H1 (cell line): ENCODE data around the gene BATF3. TPM values are rescaled to one million over a fixed set of nuclear protein-coding genes. Genes with fewer than 3 reads are reported as not detected.

Source experiments
- CTCF ChIA-PET: fragments of 300-600 bp; sonication (Branson Sonifier 250); formaldehyde crosslinking; loops from one replicate; lab custom pipeline; 2021; ENCODE audit not compliant: partially characterized antibody; lab: Charles Lee
- POLR2A ChIA-PET: fragments of 300-600 bp; sonication (Branson Sonifier 250); formaldehyde crosslinking; loops from one replicate; lab custom pipeline; 2021; ENCODE audit warnings: inconsistent platforms; ENCODE audit not compliant: partially characterized antibody; lab: Charles Lee
- DNase-seq, 2 experiments: peaks; one replicate each; pipeline versions ENCODE4 v3.0.0 to v3.0.0-alpha.2; 2010 to 2022; ENCODE audit warnings: low spot score in 2 of 2, low read depth in 1 of 2, mixed read lengths in 1 of 2
- FAIRE-seq: peaks from 2 replicates; lab custom pipeline; 2011; peaks lifted over from hg19 to GRCh38; lab: Jason Lieb, UNC
- H2AFZ ChIP-seq: 2 replicates; pipeline ENCODE4 v1.8.1; 2012; ENCODE audit warnings: low read length, inconsistent platforms
- H2AK5ac ChIP-seq: 2 replicates; pipeline ENCODE4 v1.6.1; 2013; ENCODE audit warnings: low read depth, low read length
- H2BK120ac ChIP-seq: replicated peaks from 2 replicates; pipeline ENCODE3; 2013; ENCODE audit warnings: low read depth, low read length, inconsistent platforms
- H2BK12ac ChIP-seq: 2 replicates; pipeline ENCODE4 v1.6.1; 2013; ENCODE audit warnings: low read depth, low read length
- H2BK15ac ChIP-seq: 2 replicates; pipeline ENCODE4 v1.6.1; 2013; ENCODE audit warnings: low read length
- H2BK20ac ChIP-seq: 2 replicates; pipeline ENCODE4 v1.6.1; 2013; ENCODE audit warnings: low read length
- H2BK5ac ChIP-seq: 2 replicates; pipeline ENCODE4 v1.6.1; 2013; ENCODE audit warnings: low read depth, low read length
- H3K14ac ChIP-seq: 2 replicates; pipeline ENCODE4 v1.6.1; 2013; ENCODE audit warnings: inconsistent platforms; ENCODE audit not compliant: insufficient read length
- H3K18ac ChIP-seq: 2 replicates; pipeline ENCODE4 v1.6.1; 2013; ENCODE audit warnings: low read length; ENCODE audit errors: extremely low read depth
- H3K23ac ChIP-seq: 2 replicates; pipeline ENCODE4 v1.6.1; 2013; ENCODE audit warnings: inconsistent platforms; ENCODE audit not compliant: insufficient read length
- H3K23me2 ChIP-seq: 2 replicates; pipeline ENCODE4 v1.6.1; 2013; ENCODE audit warnings: low read depth, low read length
- H3K27ac ChIP-seq: 2 replicates; pipeline ENCODE4 v1.6.1; 2011; ENCODE audit warnings: low read depth, low read length, inconsistent platforms
- H3K27me3 ChIP-seq, 4 experiments: replicated peaks in 1 of 4; 1 replicate in 1 of 4; 2 replicates in 3 of 4; pipeline versions ENCODE4 v1.6.1 to v1.8.1; 2011 to 2013; ENCODE audit warnings: low read length in 3 of 4, mild to moderate bottlenecking in 3 of 4, inconsistent platforms in 2 of 4, mixed read lengths in 2 of 4, moderate library complexity in 1 of 4; ENCODE audit not compliant: control insufficient read depth in 3 of 4, insufficient read depth in 3 of 4; ENCODE audit errors: extremely low read depth in 1 of 4
- H3K36me3 ChIP-seq, 4 experiments: 2 replicates each; pipeline versions ENCODE4 v1.6.1 to v1.8.1; 2011 to 2013; ENCODE audit warnings: mild to moderate bottlenecking in 4 of 4, low read length in 3 of 4, moderate library complexity in 2 of 4, control low read depth in 1 of 4, inconsistent platforms in 1 of 4; ENCODE audit not compliant: insufficient read depth in 4 of 4, control insufficient read depth in 2 of 4
- H3K4ac ChIP-seq: replicated peaks from 2 replicates; pipeline ENCODE3; 2013; ENCODE audit warnings: low read length, low read depth, mixed read lengths, inconsistent platforms; ENCODE audit not compliant: insufficient read length
- H3K4me1 ChIP-seq, 4 experiments: replicated peaks in 1 of 4; 1 replicate in 1 of 4; 2 replicates in 3 of 4; pipeline versions ENCODE4 v1.6.1 to v1.8.1; 2011 to 2013; ENCODE audit warnings: low read length in 3 of 4, inconsistent platforms in 2 of 4, mixed read lengths in 1 of 4; ENCODE audit not compliant: insufficient read depth in 4 of 4, control insufficient read depth in 3 of 4
- H3K4me2 ChIP-seq, 2 experiments: 2 replicates each; pipeline versions ENCODE4 v1.6.1 to v1.8.1; 2011 to 2013; ENCODE audit warnings: low read depth in 2 of 2, low read length in 2 of 2, control low read depth in 1 of 2, inconsistent platforms in 1 of 2, mild to moderate bottlenecking in 1 of 2; ENCODE audit not compliant: insufficient read depth in 1 of 2
- H3K4me3 ChIP-seq, 4 experiments: fragments of 200-600, 300-600 bp in 1 of 4; sonication (generic), shearing (Covaris generic), sonication (Bioruptor Twin) in 1 of 4; 2 replicates each; pipeline versions ENCODE4 v1.5.1 to v1.8.1; 2011 to 2016; ENCODE audit warnings: low read length in 4 of 4, low read depth in 3 of 4, control low read depth in 2 of 4, inconsistent platforms in 2 of 4, mild to moderate bottlenecking in 2 of 4, mixed read lengths in 1 of 4, moderate library complexity in 1 of 4; ENCODE audit not compliant: insufficient read depth in 2 of 4; ENCODE audit errors: extremely low read depth in 1 of 4
- H3K56ac ChIP-seq: replicated peaks from 2 replicates; pipeline ENCODE3; 2013; ENCODE audit warnings: low read depth, mild to moderate bottlenecking, mixed read lengths, low read length, inconsistent platforms; ENCODE audit not compliant: insufficient read length
- H3K79me1 ChIP-seq: 2 replicates; pipeline ENCODE4 v1.6.1; 2013; ENCODE audit warnings: low read depth, low read length, control low read depth
- H3K79me2 ChIP-seq, 2 experiments: 2 replicates each; pipeline versions ENCODE4 v1.6.1 to v1.8.1; 2012 to 2013; ENCODE audit warnings: low read length in 2 of 2, mild to moderate bottlenecking in 2 of 2, inconsistent platforms in 1 of 2; ENCODE audit not compliant: insufficient read depth in 2 of 2, control insufficient read depth in 1 of 2
- H3K9ac ChIP-seq, 4 experiments: replicated peaks in 1 of 4; 1 replicate in 1 of 4; 2 replicates in 3 of 4; pipeline versions ENCODE4 v1.6.1 to v1.8.1; 2011 to 2013; ENCODE audit warnings: low read depth in 3 of 4, low read length in 3 of 4, control low read depth in 2 of 4, mild to moderate bottlenecking in 2 of 4, moderate library complexity in 2 of 4, inconsistent platforms in 1 of 4; ENCODE audit errors: extremely low read depth in 1 of 4
- H3K9me3 ChIP-seq, 2 experiments: 2 replicates each; pipeline versions ENCODE4 v1.6.1 to v1.8.1; 2012 to 2013; ENCODE audit warnings: mild to moderate bottlenecking in 2 of 2, moderate library complexity in 2 of 2, control low read depth in 1 of 2, inconsistent platforms in 1 of 2, low read depth in 1 of 2, low read length in 1 of 2, mixed read lengths in 1 of 2; ENCODE audit not compliant: insufficient read depth in 2 of 2
- H4K20me1 ChIP-seq, 2 experiments: replicated peaks in 1 of 2; 2 replicates each; pipeline versions ENCODE3 to v1.8.1; 2011 to 2013; ENCODE audit warnings: inconsistent platforms in 2 of 2, low read length in 2 of 2, mild to moderate bottlenecking in 1 of 2; ENCODE audit not compliant: insufficient read depth in 2 of 2, control insufficient read depth in 1 of 2
- H4K5ac ChIP-seq: 2 replicates; pipeline ENCODE4 v1.6.1; 2013; ENCODE audit warnings: low read length, low read depth, mixed read lengths, inconsistent platforms; ENCODE audit not compliant: insufficient read length
- H4K8ac ChIP-seq: 2 replicates; pipeline ENCODE4 v1.8.0; 2013; ENCODE audit warnings: mild to moderate bottlenecking, moderate library complexity, low read length, inconsistent platforms; ENCODE audit not compliant: insufficient read depth; ENCODE audit errors: extremely low read depth
- H4K91ac ChIP-seq: replicated peaks from 2 replicates; pipeline ENCODE3; 2013; ENCODE audit warnings: low read length, mixed read lengths, inconsistent platforms; ENCODE audit not compliant: insufficient read length
- BCL11A ChIP-seq, 2 experiments: IDR thresholded peaks; one replicate each; pipeline ENCODE4 v1.6.1; 2011; ENCODE audit warnings: low read depth in 2 of 2, low read length in 2 of 2, mild to moderate bottlenecking in 2 of 2
- CTBP2 ChIP-seq: IDR thresholded peaks from 2 replicates; pipeline ENCODE4 v1.7.0; 2011; ENCODE audit warnings: borderline replicate concordance, mild to moderate bottlenecking, moderate library complexity, mixed read lengths, low read length; ENCODE audit not compliant: insufficient read depth, insufficient read length
- EGR1 ChIP-seq: IDR thresholded peaks from 2 replicates; pipeline ENCODE4 v1.6.1; 2011; ENCODE audit warnings: low read depth, low read length, borderline replicate concordance
- JUND ChIP-seq: IDR thresholded peaks from 2 replicates; pipeline ENCODE4 v1.6.1; 2011; ENCODE audit warnings: mild to moderate bottlenecking, improper control_type of control experiment, low read length
- MAFK ChIP-seq: IDR thresholded peaks from 2 replicates; pipeline ENCODE4 v1.6.1; 2012; ENCODE audit warnings: low read depth, mild to moderate bottlenecking, improper control_type of control experiment, low read length
- NRF1 ChIP-seq: IDR thresholded peaks from 2 replicates; pipeline ENCODE4 v1.6.1; 2011; ENCODE audit warnings: mild to moderate bottlenecking, low read depth, low read length, improper control_type of control experiment
- PHF8 ChIP-seq: fragments of 200-600 bp; sonication (generic); conservative IDR thresholded peaks from 2 replicates; pipeline ENCODE4 v1.7.1; 2012; ENCODE audit warnings: low read depth, mild to moderate bottlenecking, inconsistent platforms, low read length, moderate library complexity
- RBBP5 ChIP-seq: IDR thresholded peaks from 2 replicates; pipeline ENCODE4 v1.7.1; 2012; ENCODE audit warnings: low read depth, mild to moderate bottlenecking, inconsistent platforms, low read length, moderate library complexity, borderline replicate concordance
- SAP30 ChIP-seq: fragments of 300-600 bp; sonication (generic); IDR thresholded peaks from 2 replicates; pipeline ENCODE4 v1.7.1; 2012; ENCODE audit warnings: low read length, moderate library complexity, mild to moderate bottlenecking, inconsistent platforms; ENCODE audit not compliant: insufficient read depth, insufficient replicate concordance
- SIX5 ChIP-seq: IDR thresholded peaks from 2 replicates; pipeline ENCODE4 v1.6.1; 2011; ENCODE audit warnings: mild to moderate bottlenecking, low read depth, low read length
- TAF7 ChIP-seq: optimal IDR thresholded peaks from 2 replicates; pipeline ENCODE3; 2011; ENCODE audit warnings: low read depth, mild to moderate bottlenecking, inconsistent platforms, low read length, moderate library complexity, borderline replicate concordance
- TCF12 ChIP-seq: IDR thresholded peaks from 2 replicates; pipeline ENCODE4 v1.6.1; 2011; ENCODE audit warnings: low read depth, mild to moderate bottlenecking, low read length
- YY1 ChIP-seq: IDR thresholded peaks from 2 replicates; pipeline ENCODE4 v1.6.1; 2011; ENCODE audit warnings: low read depth, mild to moderate bottlenecking, low read length
- WGBS, 2 experiments: shearing (Covaris generic) in 1 of 2; methylation state at CpG; one replicate each; pipeline versions ENCODE4 v1.1.6 to v1.1.7; 2013 to 2015; ENCODE audit warnings: low lambda C conversion rate in 2 of 2, mixed read lengths in 2 of 2, inconsistent platforms in 1 of 2, low coverage in 1 of 2, missing lambda C conversion rate in 1 of 2; ENCODE audit not compliant: insufficient replicate concordance in 2 of 2, insufficient coverage in 1 of 2, insufficient read length in 1 of 2; ENCODE audit errors: extremely low coverage in 1 of 2, missing lambda C conversion rate in 1 of 2; 5-methylcytosine and 5-hydroxymethylcytosine counted together
- polyA plus RNA-seq, 7 experiments: library from polyadenylated mRNA; depleted of rRNA in 3 of 7; stranded (reverse) in 5 of 7; unstranded in 2 of 7; fragments of >200 nt in 5 of 7; fragments of 200-250 nt in 2 of 7; gene quantifications; 1 replicate in 5 of 7; 2 replicates in 1 of 7; 4 replicates in 1 of 7; pipeline versions ENCODE4 v1.2.1 to v1.2.3, GENCODE V29; 2011 to 2013; ENCODE audit warnings: missing spikeins in 2 of 7, mixed read lengths in 2 of 7
- total RNA-seq: library from RNA; stranded (reverse); fragmentation: NEBNext Ultra II Directional; extraction: Animal tissue kit (Norgen Biotek cat#: 25700); gene quantifications from 2 replicates; pipeline ENCODE4 v1.2.1, GENCODE V29; 2021

Gene BATF3
- total and polyA plus RNA-seq, 2 of the 8 experiments (the other 6 are each of a cell fraction or from before 2014, with no cell fraction given) = 6.3 TPM

- no peak overlapping the region for H3K4ac ChIP-seq
- peaks cover 5% of the 10 kb centered on the region; the same call in 1 of the 2 replicates for H3K23me2 ChIP-seq
- no peak overlapping the region for H3K9ac ChIP-seq
- no peaks in the 10 kb centered on the region for H3K79me2 ChIP-seq
- H3K14ac ChIP-seq = no peak overlapping the region
- DNase-seq = no peak
- H3K4me2 ChIP-seq = no peak overlapping the region
- CTCF ChIA-PET = interaction anchor here (2.1 kb wide), 1 partner anchor 58 kb away, joined by 6 read pairs; no protein-coding TSS in a partner anchor
- WGBS, 2 experiments = 88% methylated on average over 9 of the region's 9 CpGs; no CpG with 5 or more reads in 1 of the 2 experiments
- 0 out of 2 replicates have a peak overlapping the region, but pooled peaks have one; percentile 2 for H2AK5ac ChIP-seq
- H3K27me3 ChIP-seq = peaks cover 0 to under 1% (median 0%) of the 10 kb centered on the region in 4 experiments; a peak in 3 of 7 replicates
- no peaks in the 10 kb centered on the region for H3K79me1 ChIP-seq
- H2BK5ac ChIP-seq = peak overlapping the region; percentile 18; the same call in 1 of the 2 replicates
- peaks cover 0 to 9% (median 1%) of the 10 kb centered on the region in 4 experiments; a peak in 4 of 7 replicates for H3K4me1 ChIP-seq
- peaks cover 0 to 4% of the 10 kb centered on the region in 2 experiments for H4K20me1 ChIP-seq
- H3K18ac ChIP-seq = no peak overlapping the region
- H3K36me3 ChIP-seq = no peaks in the 10 kb centered on the region
- no peak overlapping the region for H2BK20ac ChIP-seq
- H4K8ac ChIP-seq = no peak overlapping the region
- H2BK12ac ChIP-seq = no peak overlapping the region
- H3K56ac ChIP-seq = no peak overlapping the region
- no peak overlapping the region for H3K4me3 ChIP-seq
- no peaks in the 10 kb centered on the region for H3K9me3 ChIP-seq
- H4K5ac ChIP-seq = no peak overlapping the region
- H2BK15ac ChIP-seq = no peak overlapping the region
- H3K23ac ChIP-seq = no peak overlapping the region
- no peak overlapping the region for H2BK120ac ChIP-seq
- H3K27ac ChIP-seq = no peak overlapping the region
- no peak overlapping the region for H2AFZ ChIP-seq
- no peak overlapping the region for H4K91ac ChIP-seq
- POLR2A ChIA-PET = interaction anchor here (0.8 kb wide), 1 partner anchor 84 kb away, joined by 3 read pairs; no protein-coding TSS in a partner anchor
- no peak for FAIRE-seq
- no peak for TF ChIP-seq CTBP2
- no peak for TF ChIP-seq EGR1
- no peak for TF ChIP-seq PHF8
- TF ChIP-seq JUND = no peak
- no peak for TF ChIP-seq TCF12
- no peak for TF ChIP-seq BCL11A (IDR thresholded peaks at IDR 0.05; ENCODE audit: low read depth in 2 of 2, low read length in 2 of 2)
- no peak for TF ChIP-seq SAP30
- TF ChIP-seq TAF7 = no peak
- no peak for TF ChIP-seq MAFK
- no peak for TF ChIP-seq SIX5
- no peak for TF ChIP-seq YY1
- no peak for TF ChIP-seq RBBP5
- TF ChIP-seq NRF1 = no peak
Observed at GRCh38 chr1:212691561-212692071, 8.0 kb downstream of the BATF3 start.
